Germinal center (tissue), 1 donor: Measurements from ENCODE around the gene LARP4B.
"Not testable (repeated sequence)": the region's sequence is repeated elsewhere in the genome, so short reads cannot be mapped to it uniquely, and the experiment has no call there.

ENCODE experiments used
- DNase-seq: peaks from one replicate; pipeline ENCODE4 v3.0.0; 2012; ENCODE audit warnings: mixed read lengths, low spot score

LARP4B gene

DNA sequence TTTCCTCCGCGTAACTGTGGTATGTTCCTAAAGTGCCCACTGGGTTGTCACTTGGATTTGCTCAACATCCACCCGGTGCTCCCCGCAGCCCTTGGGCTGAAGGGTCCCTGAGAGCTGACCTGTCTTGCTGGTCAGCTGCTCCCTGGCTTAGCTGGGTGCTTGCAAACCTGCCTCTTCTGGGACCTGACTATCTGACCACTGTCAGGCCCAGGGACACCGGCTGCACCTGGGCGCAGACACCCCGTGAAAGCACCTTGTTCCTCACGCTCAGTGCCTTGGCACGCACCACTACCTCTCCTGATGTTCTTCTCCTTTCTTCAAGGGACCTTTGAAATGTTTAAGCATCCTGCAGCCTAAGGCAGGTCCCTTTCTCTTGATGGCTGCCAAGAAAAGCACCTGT lies 26.6 kb upstream of the LARP4B start:
- DNase-seq, result peak; percentile 26

DNA sequence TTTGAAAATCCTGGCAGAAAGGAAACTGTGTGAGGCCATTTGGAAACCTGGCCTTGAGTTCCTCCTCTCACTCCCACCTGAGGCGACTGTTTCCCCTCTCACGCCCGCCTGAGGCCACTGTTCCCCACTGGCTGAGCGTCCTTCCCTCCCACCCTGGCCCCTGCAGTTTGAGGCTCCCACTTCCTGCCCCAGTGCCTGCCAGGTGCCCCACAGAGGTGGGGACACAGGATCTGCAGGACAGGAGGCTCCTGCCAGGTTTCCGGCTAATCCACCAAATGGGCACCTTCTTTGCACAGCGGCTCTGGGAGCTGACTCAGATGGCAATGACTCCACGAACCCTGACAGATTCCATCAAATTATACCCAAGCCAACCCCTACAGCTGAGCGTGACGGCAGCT lies 24.3 kb upstream of the LARP4B start:
- no peak for DNase-seq

DNA sequence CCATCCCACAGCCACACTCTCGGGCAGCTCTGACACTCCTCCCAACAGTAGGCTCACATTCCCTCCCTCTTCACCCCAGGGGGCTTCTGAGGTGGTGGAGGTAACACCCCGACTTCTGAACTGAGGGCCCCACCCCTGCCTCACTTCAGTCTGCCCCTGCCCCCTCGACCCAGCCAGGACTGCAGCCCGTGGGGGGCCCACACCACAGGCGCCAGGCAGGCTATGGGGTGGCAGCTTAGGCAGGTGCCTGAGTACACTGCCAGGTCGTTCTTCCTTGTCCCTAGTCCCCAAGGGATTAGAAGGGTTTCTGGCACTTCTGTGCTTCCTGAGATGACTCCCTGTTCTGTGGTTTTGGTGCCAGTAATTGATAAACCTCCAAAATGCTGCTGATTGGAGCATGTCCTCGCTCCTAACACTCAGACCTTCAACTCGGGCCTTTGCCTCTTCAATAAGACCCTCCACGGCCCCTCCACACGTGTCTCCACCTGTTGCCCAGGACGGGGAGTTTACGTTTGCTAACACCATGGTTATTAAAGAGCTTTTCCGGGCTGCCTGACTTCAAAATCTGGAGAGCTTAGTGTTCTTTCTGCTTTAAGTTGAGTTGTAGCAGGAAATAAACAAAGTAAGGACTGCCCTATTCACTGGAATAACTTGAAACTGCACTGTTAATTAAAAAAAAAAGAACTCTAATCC lies 23.8 kb upstream of the LARP4B start:
- DNase-seq, result no peak

DNA sequence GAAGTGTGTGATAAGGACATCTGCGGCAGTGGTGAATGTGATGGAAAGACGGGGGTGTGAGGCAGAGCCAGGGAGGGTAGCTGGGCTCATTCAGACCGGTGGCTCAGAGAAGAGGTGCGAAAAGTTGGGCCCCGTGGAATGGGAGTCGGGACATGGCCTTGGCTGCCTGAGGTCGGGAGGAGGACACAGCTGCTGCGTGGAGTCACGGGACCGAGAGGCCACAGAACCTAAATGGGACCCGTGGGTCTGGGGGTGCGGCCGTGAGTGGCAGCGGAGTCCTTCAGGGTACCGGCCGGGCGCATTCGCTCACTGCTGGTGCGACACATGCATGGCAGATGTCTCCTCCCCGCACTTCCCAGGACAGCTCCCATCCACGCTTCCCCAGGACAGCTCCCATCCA lies 22.9 kb upstream of the LARP4B start:
- no peak for DNase-seq

GRCh38 chr10:953836-954235 lies 22.3 kb upstream of the LARP4B start:
- no peak for DNase-seq

DNA sequence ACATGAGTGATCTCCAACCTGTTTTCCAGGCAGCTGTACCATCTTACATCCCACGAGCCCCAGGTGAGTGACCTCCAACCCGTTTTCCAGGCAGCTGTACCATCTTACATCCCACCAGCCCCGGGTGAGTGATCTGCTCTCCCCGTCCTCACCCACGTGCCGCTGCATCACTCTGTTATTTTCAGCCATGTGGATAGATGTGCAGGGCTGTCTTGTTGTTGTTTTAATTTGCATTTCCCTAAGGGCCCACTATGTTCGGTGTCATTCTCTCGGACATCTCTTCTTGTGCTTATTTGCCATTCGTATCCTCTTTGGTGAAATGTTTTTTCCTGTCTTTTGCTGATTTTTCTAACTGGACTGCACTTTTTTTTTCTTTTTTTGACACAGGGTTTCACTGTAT lies 17.9 kb upstream of the LARP4B start:
- DNase-seq, result peak; percentile 77

GRCh38 chr10:948347-948746 lies 16.8 kb upstream of the LARP4B start:
- no peak for DNase-seq

GRCh38 chr10:947881-948280 lies 16.4 kb upstream of the LARP4B start:
- no peak for DNase-seq

- no peak for DNase-seq
Observed at GRCh38 chr10:947051-947450, 15.5 kb upstream of the LARP4B start.

DNA sequence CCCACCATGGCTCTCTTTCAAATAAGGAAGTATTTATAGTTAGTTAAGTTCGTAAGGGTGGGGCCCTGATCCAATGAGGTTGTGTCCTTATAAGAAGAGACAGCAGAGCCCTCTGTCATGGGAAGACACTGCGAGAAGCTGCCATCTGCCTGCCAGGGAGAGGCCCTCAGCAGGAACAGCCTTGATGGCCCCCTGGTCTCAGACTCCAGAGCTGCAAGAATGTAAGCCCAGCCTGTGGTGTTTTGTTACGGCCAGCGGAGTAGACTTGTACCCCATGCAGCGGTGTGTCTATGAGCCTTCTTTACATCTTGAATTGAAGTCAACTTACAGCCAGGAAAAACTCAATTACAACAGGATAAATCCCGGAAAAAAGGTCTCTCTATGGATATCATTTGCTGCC lies 14.3 kb upstream of the LARP4B start:
- DNase-seq, result no peak

GRCh38 chr10:944034-944831 lies 12.7 kb upstream of the LARP4B start:
- DNase-seq, result peak; percentile 56

GRCh38 chr10:943334-944033 lies 12.0 kb upstream of the LARP4B start:
- DNase-seq, result peak; percentile 51

DNA sequence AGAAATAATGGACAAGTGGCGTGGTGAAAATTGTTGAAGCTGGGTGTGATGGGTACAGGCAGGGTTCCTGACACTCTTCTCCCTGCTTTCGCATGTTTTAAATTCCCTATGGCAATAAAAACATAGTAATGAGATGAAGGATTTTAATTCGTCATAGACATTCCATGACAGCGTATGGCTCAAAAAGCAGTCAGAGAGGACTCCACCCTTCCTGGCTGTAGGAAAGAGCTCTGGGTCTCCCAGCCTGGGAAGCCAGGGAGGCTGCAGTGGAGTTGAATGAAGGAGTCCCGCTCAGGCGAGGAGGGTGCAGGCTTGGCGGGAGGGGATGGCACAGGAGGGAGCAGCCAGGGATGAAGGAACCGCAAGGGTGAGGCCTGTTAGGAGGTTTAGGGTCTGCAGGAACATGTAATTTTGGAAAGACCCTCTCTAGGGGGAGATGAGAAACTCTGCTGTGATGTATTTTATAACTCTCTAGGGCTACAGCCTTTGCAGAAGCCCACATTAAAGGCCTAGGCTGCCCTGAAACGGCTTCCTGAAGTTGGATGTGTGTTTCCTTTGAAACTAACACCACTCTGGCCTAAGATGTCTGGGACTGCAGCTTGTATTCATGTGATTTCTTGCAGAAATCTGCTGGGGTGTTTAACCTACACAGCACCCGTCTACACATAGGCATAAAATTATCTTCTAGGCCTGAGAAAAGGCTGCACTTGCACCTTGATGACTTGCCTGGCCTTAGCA lies 7.6 kb upstream of the LARP4B start:
- DNase-seq, result no peak

DNA sequence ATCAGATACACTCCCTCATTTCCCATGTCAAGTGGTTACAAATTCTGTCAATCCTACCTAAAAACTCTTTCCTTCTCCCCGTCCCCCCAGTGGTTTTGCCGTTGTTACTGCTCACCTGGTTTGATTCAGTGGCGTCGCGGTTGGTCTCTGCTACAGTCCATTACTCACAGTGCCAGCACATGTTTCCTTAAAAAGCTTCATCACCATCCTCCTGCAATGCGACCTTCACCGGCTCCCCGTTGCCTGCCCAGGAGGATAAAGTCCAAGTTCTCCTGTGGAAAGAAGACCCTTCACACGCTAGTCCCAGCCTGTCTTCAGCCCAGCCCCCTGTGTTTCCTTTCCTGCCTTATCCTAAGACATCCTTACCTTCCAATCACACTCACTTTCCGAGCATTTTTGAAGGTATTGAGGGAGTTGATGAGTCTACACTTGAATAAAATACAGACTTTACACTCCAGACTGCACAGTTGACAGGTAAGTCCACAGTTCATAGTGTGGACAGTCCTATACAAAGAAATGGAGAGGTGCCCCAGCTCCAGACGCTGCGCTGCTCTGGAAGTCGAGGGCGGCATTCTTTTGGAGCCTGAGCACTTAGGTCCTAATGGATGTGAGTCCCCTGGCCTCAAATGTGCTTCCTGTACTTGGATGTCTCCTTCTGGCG lies 3.4 kb upstream of the LARP4B start:
- peak; percentile 26 for DNase-seq

GRCh38 chr10:934165-934564 lies 2.7 kb upstream of the LARP4B start:
- DNase-seq, result not testable (repeated sequence)

GRCh38 chr10:932589-932988 lies 1.1 kb upstream of the LARP4B start:
- DNase-seq, result no peak

DNA sequence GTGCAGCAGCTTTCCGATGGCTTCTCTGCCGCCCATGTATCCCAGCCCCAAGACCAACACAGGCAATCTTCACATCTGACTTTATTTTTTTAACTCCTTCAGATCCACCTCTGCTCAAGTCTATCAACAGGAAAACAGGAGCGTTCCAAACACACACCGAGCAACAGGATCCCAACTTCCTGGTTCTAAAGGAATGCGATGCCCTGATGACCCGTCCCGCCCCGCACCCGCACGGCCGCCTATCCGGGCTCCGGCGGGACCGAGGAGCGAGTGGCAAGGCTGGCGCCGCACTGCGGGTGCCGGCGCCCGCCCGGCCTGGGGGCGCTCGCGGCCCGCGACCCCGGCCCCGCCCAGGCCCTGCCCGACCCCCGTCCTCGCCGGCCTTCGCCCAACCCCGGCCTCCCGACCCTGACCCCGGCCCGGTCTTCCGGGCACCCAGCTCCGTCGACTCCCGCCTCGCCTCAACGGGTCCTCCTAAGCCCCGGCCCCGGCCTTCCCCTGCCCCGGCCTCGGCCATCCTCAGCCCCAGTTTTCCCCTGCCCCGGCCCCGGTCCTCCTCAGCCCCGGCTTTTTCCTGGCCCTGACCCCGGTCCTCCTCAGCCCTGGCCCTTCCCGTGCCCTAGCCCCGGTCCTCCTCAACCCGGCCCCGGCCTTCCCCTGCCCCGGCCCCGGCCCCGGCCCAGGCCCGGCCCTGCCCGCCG lies 730 bp downstream of the LARP4B start:
- peak; percentile 42 for DNase-seq

GRCh38 chr10:929960-930624 lies 1.4 kb downstream of the LARP4B start:
- DNase-seq, result peak; percentile 39

DNA sequence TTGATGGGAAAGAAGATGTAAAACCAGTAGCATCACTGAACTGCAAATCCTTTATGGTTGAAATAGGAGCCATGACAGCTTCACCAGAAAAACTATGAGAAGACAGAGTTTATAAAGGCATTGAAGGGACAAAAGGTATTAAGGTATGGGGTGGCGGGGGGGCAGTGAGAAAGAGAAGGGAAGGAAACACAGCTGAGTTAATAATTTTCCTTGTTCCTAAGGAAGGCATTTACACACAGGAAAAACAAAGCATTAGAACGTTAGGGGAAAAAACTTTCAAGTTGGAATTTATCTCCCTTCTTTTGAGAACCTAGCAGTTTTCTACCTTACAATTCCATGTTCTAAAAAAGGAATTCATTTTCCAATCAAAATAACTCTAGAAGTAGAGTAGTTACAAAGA lies 4.4 kb downstream of the LARP4B start:
- DNase-seq, result no peak

DNA sequence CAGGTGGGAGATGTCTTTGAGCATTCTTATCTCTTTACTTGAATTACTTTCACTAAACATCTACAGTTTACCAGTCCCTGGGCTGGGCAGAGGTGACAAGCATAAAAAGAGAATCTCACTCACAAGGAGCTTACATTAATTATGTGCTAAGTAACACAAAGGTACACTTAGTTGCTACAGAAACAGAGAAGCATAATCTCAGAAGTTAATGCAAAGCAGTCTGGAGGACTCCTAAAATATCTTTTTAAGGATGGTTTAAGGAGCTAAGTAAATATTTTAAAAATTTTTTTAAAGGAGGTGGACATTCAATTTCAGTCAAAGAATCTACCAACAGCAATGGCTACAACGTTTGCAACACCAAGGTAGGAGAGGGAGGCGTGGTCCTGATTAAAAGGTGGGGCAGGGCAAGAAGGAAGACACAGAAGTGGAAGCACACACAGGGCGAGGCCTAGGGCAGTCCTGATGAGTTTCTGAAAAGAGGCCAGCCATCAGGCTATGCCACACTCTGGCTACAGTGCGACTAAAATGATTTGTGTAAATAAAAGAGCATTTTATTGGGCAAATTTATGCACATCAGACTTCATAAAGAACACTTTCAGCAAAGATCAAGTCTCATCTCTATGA lies 5.3 kb downstream of the LARP4B start:
- DNase-seq, result no peak
